GM23338 (cell line): Measurements from ENCODE around the gene NFYB. TPM values are rescaled to one million over a fixed set of nuclear protein-coding genes. Genes with fewer than 3 reads are reported as not detected.

Source experiments
- ATAC-seq: fragments of 200-7000 bp; cut with Tn5 transposase; 3 replicates; pipeline ENCODE4 v1.9.1; 2020
- DNase-seq: peaks from one replicate; pipeline ENCODE4 v3.0.0-alpha.2; 2015; ENCODE audit warnings: low spot score
- H2AFZ ChIP-seq: fragments of 200-600 bp; sonication (generic); 2 replicates; pipeline ENCODE4 v1.8.0; 2016; ENCODE audit warnings: antibody characterized with exemption, mild to moderate bottlenecking, moderate library complexity
- H3F3A ChIP-seq: fragments of 200-600 bp; sonication (generic); replicated peaks from 2 replicates; pipeline ENCODE4 v1.8.0; 2017; ENCODE audit warnings: antibody characterized with exemption, mixed run types, low read depth
- H3K27ac ChIP-seq: fragments of 200-600 bp; sonication (generic); 2 replicates; pipeline ENCODE4 v1.6.1; 2016; ENCODE audit warnings: low read depth
- H3K27me3 ChIP-seq: fragments of 200-600 bp; sonication (generic); 2 replicates; pipeline ENCODE4 v1.8.0; 2016; ENCODE audit warnings: mild to moderate bottlenecking, mixed run types, moderate library complexity; ENCODE audit not compliant: insufficient read depth
- H3K36me3 ChIP-seq: fragments of 200-600 bp; sonication (generic); 2 replicates; pipeline ENCODE4 v1.8.0; 2016; ENCODE audit warnings: mild to moderate bottlenecking; ENCODE audit not compliant: insufficient read depth
- H3K4me1 ChIP-seq: fragments of 200-600 bp; sonication (generic); 2 replicates; pipeline ENCODE4 v1.8.0; 2016; ENCODE audit warnings: mild to moderate bottlenecking, moderate library complexity; ENCODE audit not compliant: insufficient read depth
- H3K4me2 ChIP-seq: fragments of 200-600 bp; sonication (generic); 2 replicates; pipeline ENCODE4 v1.7.1; 2017; ENCODE audit warnings: mixed run types
- H3K4me3 ChIP-seq: fragments of 200-600 bp; sonication (generic); 2 replicates; pipeline ENCODE4 v1.6.1; 2016; ENCODE audit warnings: mixed run types
- H3K79me2 ChIP-seq: fragments of 200-600 bp; sonication (generic); replicated peaks from 2 replicates; pipeline ENCODE4 v1.8.0; 2017; ENCODE audit warnings: mild to moderate bottlenecking; ENCODE audit not compliant: insufficient read depth
- H3K9me2 ChIP-seq: fragments of 200-600 bp; sonication (generic); 2 replicates; pipeline ENCODE4 v1.8.0; 2017; ENCODE audit not compliant: insufficient read depth
- H4K20me1 ChIP-seq: fragments of 200-600 bp; sonication (generic); replicated peaks from 2 replicates; pipeline ENCODE4 v1.8.0; 2017; ENCODE audit warnings: mild to moderate bottlenecking; ENCODE audit not compliant: insufficient read depth
- H3K27ac Mint-ChIP-seq: 2 replicates; pipeline ENCODE4 v1.8.0; 2020; ENCODE audit warnings: inconsistent platforms, mild to moderate bottlenecking, moderate library complexity, mixed read lengths
- H3K27me3 Mint-ChIP-seq: 3 replicates; pipeline ENCODE4 v1.8.0; 2022; ENCODE audit warnings: low read depth, mild to moderate bottlenecking, moderate library complexity, mixed read lengths, inconsistent platforms; ENCODE audit not compliant: insufficient read depth, poor library complexity
- H3K36me3 Mint-ChIP-seq: 3 replicates; pipeline ENCODE4 v1.8.0; 2021; ENCODE audit warnings: low read depth, mild to moderate bottlenecking, inconsistent platforms, moderate library complexity, mixed read lengths
- H3K4me1 Mint-ChIP-seq: 3 replicates; pipeline ENCODE4 v1.8.0; 2020; ENCODE audit warnings: mild to moderate bottlenecking, inconsistent platforms, mixed read lengths
- H3K4me3 Mint-ChIP-seq: 3 replicates; pipeline ENCODE4 v1.8.0; 2021; ENCODE audit warnings: moderate library complexity, mild to moderate bottlenecking, inconsistent platforms, mixed read lengths
- H3K9me3 Mint-ChIP-seq: 3 replicates; pipeline ENCODE4 v1.8.0; 2020; ENCODE audit warnings: moderate library complexity, mild to moderate bottlenecking, inconsistent platforms, mixed read lengths
- CREB1 ChIP-seq: fragments of 250-450 bp; sonication (Bioruptor Pico); IDR thresholded peaks from 2 replicates; pipeline ENCODE4 v1.5.0; 2020; ENCODE audit warnings: low read depth, mild to moderate bottlenecking, moderate library complexity
- EZH2 ChIP-seq: fragments of 200-600 bp; sonication (generic); IDR thresholded peaks from one replicate; pipeline ENCODE4 v1.8.0; 2017; ENCODE audit warnings: antibody characterized with exemption, mild to moderate bottlenecking, low read depth; ENCODE audit not compliant: unreplicated experiment
- EZH2phosphoT487 ChIP-seq: fragments of 200-600 bp; sonication (generic); IDR thresholded peaks from one replicate; pipeline ENCODE4 v1.8.1; 2018; ENCODE audit warnings: antibody characterized with exemption; ENCODE audit not compliant: unreplicated experiment
- JUNB ChIP-seq: IDR thresholded peaks from one replicate; pipeline ENCODE4 v1.6.1; 2016; ENCODE audit warnings: antibody characterized with exemption; ENCODE audit not compliant: unreplicated experiment
- STAT1 ChIP-seq: IDR thresholded peaks from one replicate; pipeline ENCODE4 v1.6.1; 2016; ENCODE audit warnings: antibody characterized with exemption; ENCODE audit not compliant: unreplicated experiment
- ZNF114 ChIP-seq: fragments of 250-450 bp; sonication (Bioruptor Pico); IDR thresholded peaks from 2 replicates; pipeline ENCODE4 v1.5.0; 2020; ENCODE audit warnings: mild to moderate bottlenecking, moderate library complexity
- ZNF331 ChIP-seq: fragments of 250-450 bp; sonication (Bioruptor Pico); IDR thresholded peaks from 2 replicates; pipeline ENCODE4 v1.5.0; 2020; ENCODE audit warnings: low read depth, mild to moderate bottlenecking, moderate library complexity
- polyA plus RNA-seq: library from polyadenylated mRNA; unstranded; fragments of >200 nt; fragmentation: Nextera tagmentation; extraction: Ambion mirVana; gene quantifications from 2 replicates; pipeline ENCODE4 v1.2.1, GENCODE V29; 2016
- total RNA-seq: library from RNA; depleted of rRNA; stranded (reverse); fragments of >200 nt; shearing (Covaris generic); gene quantifications from 2 replicates; pipeline ENCODE4 v1.2.3, GENCODE V29; 2014
- TF ChIP-seq, protein P1 (sequence below): IDR thresholded peaks from one replicate; pipeline ENCODE4 v1.6.1; 2018; ENCODE audit warnings: antibody characterized with exemption; ENCODE audit not compliant: unreplicated experiment
- TF ChIP-seq, protein P2 (sequence below): IDR thresholded peaks from 2 replicates; pipeline ENCODE4 v1.6.1; 2016; ENCODE audit warnings: antibody characterized with exemption
- TF ChIP-seq, protein P3 (sequence below): fragments of 250-450 bp; sonication (Bioruptor Pico); IDR thresholded peaks from 2 replicates; pipeline ENCODE4 v1.5.0; 2020; ENCODE audit warnings: mild to moderate bottlenecking, moderate library complexity

Gene NFYB
- total and polyA plus RNA-seq, 2 experiments from 2014 or later, result 32.7 to 67.2 TPM

GRCh38 chr12:104097954-104098353 lies 40.1 kb downstream of the NFYB start (continued):
- TF ChIP-seq, protein P1, sequence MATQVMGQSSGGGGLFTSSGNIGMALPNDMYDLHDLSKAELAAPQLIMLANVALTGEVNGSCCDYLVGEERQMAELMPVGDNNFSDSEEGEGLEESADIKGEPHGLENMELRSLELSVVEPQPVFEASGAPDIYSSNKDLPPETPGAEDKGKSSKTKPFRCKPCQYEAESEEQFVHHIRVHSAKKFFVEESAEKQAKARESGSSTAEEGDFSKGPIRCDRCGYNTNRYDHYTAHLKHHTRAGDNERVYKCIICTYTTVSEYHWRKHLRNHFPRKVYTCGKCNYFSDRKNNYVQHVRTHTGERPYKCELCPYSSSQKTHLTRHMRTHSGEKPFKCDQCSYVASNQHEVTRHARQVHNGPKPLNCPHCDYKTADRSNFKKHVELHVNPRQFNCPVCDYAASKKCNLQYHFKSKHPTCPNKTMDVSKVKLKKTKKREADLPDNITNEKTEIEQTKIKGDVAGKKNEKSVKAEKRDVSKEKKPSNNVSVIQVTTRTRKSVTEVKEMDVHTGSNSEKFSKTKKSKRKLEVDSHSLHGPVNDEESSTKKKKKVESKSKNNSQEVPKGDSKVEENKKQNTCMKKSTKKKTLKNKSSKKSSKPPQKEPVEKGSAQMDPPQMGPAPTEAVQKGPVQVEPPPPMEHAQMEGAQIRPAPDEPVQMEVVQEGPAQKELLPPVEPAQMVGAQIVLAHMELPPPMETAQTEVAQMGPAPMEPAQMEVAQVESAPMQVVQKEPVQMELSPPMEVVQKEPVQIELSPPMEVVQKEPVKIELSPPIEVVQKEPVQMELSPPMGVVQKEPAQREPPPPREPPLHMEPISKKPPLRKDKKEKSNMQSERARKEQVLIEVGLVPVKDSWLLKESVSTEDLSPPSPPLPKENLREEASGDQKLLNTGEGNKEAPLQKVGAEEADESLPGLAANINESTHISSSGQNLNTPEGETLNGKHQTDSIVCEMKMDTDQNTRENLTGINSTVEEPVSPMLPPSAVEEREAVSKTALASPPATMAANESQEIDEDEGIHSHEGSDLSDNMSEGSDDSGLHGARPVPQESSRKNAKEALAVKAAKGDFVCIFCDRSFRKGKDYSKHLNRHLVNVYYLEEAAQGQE, result no peak

DNA sequence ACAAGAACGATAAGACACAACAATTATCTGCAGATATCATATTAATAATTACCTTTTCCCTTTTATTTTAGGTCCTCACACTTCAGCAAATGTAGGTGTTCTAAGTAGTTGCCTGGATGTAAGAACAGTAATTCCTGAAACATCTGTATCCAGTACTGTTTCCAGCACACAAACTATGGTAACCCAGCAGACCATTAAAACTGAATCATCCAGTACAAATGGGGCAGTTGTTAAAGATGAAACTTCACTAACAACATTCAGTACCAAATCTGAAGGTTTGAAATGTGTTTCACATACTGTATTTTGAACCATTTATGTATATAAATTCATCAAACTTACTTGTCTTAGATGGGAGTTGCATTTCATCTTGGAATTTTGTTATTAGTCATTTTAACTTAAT lies 42.7 kb downstream of the NFYB start:
- no peaks in the 10 kb centered on the region for H3K36me3 ChIP-seq
- H3K9me3 Mint-ChIP-seq, result no peaks in the 10 kb centered on the region
- H3K4me2 ChIP-seq, result no peak overlapping the region
- no peak for ATAC-seq
- no peaks in the 10 kb centered on the region for H4K20me1 ChIP-seq
- H3F3A ChIP-seq, result no peaks in the 10 kb centered on the region
- H3K79me2 ChIP-seq, result no peaks in the 10 kb centered on the region
- peaks cover 2% of the 10 kb centered on the region for H3K27me3 Mint-ChIP-seq
- H3K4me3 Mint-ChIP-seq, result no peak overlapping the region
- H3K9me2 ChIP-seq, result no peaks in the 10 kb centered on the region
- H3K27ac ChIP-seq, result no peak overlapping the region
- peaks cover 5% of the 10 kb centered on the region for H3K36me3 Mint-ChIP-seq
- H2AFZ ChIP-seq, result no peak overlapping the region
- no peak overlapping the region for H3K27ac Mint-ChIP-seq
- no peaks in the 10 kb centered on the region for H3K4me1 Mint-ChIP-seq
- H3K4me1 ChIP-seq, result no peaks in the 10 kb centered on the region
- no peak overlapping the region for H3K4me3 ChIP-seq
- H3K27me3 ChIP-seq, result no peaks in the 10 kb centered on the region
- DNase-seq, result no peak
- no peak for TF ChIP-seq EZH2phosphoT487
- no peak for TF ChIP-seq CREB1 (CRISPR knock-in tag)
- TF ChIP-seq STAT1, result no peak
- no peak for TF ChIP-seq JUNB
- TF ChIP-seq, protein P1, result no peak
- TF ChIP-seq, protein P2, sequence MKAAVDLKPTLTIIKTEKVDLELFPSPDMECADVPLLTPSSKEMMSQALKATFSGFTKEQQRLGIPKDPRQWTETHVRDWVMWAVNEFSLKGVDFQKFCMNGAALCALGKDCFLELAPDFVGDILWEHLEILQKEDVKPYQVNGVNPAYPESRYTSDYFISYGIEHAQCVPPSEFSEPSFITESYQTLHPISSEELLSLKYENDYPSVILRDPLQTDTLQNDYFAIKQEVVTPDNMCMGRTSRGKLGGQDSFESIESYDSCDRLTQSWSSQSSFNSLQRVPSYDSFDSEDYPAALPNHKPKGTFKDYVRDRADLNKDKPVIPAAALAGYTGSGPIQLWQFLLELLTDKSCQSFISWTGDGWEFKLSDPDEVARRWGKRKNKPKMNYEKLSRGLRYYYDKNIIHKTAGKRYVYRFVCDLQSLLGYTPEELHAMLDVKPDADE, result no peak
- TF ChIP-seq EZH2, result no peak
- no peak for TF ChIP-seq ZNF331
- TF ChIP-seq, protein P3, sequence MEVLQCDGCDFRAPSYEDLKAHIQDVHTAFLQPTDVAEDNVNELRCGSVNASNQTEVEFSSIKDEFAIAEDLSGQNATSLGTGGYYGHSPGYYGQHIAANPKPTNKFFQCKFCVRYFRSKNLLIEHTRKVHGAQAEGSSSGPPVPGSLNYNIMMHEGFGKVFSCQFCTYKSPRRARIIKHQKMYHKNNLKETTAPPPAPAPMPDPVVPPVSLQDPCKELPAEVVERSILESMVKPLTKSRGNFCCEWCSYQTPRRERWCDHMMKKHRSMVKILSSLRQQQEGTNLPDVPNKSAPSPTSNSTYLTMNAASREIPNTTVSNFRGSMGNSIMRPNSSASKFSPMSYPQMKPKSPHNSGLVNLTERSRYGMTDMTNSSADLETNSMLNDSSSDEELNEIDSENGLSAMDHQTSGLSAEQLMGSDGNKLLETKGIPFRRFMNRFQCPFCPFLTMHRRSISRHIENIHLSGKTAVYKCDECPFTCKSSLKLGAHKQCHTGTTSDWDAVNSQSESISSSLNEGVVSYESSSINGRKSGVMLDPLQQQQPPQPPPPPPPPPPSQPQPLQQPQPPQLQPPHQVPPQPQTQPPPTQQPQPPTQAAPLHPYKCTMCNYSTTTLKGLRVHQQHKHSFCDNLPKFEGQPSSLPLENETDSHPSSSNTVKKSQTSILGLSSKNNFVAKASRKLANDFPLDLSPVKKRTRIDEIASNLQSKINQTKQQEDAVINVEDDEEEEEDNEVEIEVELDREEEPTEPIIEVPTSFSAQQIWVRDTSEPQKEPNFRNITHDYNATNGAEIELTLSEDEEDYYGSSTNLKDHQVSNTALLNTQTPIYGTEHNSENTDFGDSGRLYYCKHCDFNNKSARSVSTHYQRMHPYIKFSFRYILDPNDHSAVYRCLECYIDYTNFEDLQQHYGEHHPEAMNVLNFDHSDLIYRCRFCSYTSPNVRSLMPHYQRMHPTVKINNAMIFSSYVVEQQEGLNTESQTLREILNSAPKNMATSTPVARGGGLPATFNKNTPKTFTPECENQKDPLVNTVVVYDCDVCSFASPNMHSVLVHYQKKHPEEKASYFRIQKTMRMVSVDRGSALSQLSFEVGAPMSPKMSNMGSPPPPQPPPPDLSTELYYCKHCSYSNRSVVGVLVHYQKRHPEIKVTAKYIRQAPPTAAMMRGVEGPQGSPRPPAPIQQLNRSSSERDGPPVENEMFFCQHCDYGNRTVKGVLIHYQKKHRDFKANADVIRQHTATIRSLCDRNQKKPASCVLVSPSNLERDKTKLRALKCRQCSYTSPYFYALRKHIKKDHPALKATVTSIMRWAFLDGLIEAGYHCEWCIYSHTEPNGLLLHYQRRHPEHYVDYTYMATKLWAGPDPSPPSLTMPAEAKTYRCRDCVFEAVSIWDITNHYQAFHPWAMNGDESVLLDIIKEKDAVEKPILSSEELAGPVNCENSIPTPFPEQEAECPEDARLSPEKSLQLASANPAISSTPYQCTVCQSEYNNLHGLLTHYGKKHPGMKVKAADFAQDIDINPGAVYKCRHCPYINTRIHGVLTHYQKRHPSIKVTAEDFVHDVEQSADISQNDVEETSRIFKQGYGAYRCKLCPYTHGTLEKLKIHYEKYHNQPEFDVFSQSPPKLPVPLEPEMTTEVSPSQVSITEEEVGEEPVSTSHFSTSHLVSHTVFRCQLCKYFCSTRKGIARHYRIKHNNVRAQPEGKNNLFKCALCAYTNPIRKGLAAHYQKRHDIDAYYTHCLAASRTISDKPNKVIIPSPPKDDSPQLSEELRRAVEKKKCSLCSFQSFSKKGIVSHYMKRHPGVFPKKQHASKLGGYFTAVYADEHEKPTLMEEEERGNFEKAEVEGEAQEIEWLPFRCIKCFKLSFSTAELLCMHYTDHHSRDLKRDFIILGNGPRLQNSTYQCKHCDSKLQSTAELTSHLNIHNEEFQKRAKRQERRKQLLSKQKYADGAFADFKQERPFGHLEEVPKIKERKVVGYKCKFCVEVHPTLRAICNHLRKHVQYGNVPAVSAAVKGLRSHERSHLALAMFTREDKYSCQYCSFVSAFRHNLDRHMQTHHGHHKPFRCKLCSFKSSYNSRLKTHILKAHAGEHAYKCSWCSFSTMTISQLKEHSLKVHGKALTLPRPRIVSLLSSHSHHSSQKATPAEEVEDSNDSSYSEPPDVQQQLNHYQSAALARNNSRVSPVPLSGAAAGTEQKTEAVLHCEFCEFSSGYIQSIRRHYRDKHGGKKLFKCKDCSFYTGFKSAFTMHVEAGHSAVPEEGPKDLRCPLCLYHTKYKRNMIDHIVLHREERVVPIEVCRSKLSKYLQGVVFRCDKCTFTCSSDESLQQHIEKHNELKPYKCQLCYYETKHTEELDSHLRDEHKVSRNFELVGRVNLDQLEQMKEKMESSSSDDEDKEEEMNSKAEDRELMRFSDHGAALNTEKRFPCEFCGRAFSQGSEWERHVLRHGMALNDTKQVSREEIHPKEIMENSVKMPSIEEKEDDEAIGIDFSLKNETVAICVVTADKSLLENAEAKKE (CRISPR knock-in tag), result no peak
- no peak for TF ChIP-seq ZNF114
